ENCODE data around the gene YY1. TPM values are rescaled to one million over a fixed set of nuclear protein-coding genes. Genes with fewer than 3 reads are reported as not detected.

YY1 gene
- total RNA-seq, 4 donors from 2014 or later, result 43.7 to 51.8 (median 48.5) TPM

DNA sequence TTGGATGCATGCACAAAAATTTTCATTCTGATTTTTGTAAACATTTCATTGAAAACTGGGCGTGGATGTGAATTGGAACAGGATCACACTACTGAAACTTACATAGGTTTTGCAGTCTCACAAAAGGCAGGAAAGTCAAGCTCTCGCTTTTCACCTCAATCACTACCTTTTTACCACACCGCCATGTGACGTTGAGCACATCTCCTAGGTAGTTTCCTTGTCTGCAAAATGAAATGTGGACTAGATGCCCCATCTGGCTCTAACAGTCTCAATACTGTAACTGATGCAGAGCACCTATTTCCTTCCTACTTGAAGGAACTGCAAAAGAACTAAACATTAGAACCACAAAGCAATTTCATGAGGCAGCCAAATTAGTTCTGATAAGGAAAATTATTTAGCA lies 4.4 kb upstream of the YY1 start:
- TF ChIP-seq, protein P1, sequence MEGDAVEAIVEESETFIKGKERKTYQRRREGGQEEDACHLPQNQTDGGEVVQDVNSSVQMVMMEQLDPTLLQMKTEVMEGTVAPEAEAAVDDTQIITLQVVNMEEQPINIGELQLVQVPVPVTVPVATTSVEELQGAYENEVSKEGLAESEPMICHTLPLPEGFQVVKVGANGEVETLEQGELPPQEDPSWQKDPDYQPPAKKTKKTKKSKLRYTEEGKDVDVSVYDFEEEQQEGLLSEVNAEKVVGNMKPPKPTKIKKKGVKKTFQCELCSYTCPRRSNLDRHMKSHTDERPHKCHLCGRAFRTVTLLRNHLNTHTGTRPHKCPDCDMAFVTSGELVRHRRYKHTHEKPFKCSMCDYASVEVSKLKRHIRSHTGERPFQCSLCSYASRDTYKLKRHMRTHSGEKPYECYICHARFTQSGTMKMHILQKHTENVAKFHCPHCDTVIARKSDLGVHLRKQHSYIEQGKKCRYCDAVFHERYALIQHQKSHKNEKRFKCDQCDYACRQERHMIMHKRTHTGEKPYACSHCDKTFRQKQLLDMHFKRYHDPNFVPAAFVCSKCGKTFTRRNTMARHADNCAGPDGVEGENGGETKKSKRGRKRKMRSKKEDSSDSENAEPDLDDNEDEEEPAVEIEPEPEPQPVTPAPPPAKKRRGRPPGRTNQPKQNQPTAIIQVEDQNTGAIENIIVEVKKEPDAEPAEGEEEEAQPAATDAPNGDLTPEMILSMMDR (IDR thresholded peaks at IDR 0.05; ENCODE audit: low read depth), result no peak

DNA sequence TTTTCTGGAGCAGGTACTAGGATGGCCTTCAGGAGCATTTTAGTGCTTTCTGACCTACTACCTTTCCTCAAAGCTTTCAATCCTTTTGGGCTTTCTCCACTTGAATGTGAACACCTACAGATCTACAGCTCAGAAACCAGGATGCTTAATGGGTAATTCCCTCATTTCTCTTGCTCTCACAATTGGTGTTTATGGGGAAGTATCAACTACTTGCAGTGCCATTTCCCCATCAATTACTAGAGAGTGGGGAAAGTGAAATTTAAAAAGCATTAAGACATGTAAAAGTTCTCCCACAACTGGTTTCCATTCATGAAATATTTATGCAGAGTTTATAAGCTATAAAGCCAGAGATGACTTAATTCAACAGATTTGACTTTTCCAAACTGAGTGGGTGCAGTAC lies 2.1 kb upstream of the YY1 start:
- TF ChIP-seq, protein P1 (IDR thresholded peaks at IDR 0.05; ENCODE audit: low read depth), result no peak

DNA sequence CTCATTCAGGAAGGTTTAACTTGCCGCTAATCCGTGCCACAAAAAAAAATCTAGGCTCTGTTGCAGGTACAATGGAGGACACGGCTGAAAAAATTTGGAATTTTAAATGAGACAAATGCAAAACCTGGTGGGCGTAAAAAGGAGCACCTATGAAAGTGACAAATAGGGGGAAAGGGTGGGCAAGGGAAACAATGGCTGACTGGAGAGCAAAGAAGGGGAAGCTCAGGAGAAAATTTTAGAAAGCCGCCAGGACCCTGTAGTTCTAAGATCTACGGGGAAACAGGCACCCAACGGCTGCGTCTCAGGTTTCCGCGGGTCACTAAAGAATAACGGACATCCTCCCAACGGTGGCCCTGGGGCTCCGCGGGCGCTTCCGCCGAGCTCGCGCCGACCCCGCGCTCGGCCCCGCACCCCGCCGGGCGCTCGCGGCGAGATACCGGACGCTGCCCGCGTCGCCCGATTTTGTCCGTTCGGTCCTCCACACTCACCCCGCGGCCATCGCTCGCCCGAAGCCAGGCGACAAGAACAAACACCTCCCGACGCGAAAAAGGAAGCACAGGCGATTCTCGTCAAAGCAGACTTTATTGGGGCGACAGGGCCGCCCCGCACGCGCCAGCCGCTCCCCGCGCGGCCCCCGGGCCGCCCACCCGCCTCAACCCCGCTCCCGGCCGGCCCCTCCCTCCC lies 1.1 kb upstream of the YY1 start:
- TF ChIP-seq, protein P1 (IDR thresholded peaks at IDR 0.05; ENCODE audit: low read depth), result no peak

DNA sequence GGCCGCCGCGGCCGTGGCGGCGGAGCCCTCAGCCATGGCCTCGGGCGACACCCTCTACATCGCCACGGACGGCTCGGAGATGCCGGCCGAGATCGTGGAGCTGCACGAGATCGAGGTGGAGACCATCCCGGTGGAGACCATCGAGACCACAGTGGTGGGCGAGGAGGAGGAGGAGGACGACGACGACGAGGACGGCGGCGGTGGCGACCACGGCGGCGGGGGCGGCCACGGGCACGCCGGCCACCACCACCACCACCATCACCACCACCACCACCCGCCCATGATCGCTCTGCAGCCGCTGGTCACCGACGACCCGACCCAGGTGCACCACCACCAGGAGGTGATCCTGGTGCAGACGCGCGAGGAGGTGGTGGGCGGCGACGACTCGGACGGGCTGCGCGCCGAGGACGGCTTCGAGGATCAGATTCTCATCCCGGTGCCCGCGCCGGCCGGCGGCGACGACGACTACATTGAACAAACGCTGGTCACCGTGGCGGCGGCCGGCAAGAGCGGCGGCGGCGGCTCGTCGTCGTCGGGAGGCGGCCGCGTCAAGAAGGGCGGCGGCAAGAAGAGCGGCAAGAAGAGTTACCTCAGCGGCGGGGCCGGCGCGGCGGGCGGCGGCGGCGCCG lies 381 bp downstream of the YY1 start:
- TF ChIP-seq, protein P1 (IDR thresholded peaks at IDR 0.05; ENCODE audit: low read depth), result no peak

DNA sequence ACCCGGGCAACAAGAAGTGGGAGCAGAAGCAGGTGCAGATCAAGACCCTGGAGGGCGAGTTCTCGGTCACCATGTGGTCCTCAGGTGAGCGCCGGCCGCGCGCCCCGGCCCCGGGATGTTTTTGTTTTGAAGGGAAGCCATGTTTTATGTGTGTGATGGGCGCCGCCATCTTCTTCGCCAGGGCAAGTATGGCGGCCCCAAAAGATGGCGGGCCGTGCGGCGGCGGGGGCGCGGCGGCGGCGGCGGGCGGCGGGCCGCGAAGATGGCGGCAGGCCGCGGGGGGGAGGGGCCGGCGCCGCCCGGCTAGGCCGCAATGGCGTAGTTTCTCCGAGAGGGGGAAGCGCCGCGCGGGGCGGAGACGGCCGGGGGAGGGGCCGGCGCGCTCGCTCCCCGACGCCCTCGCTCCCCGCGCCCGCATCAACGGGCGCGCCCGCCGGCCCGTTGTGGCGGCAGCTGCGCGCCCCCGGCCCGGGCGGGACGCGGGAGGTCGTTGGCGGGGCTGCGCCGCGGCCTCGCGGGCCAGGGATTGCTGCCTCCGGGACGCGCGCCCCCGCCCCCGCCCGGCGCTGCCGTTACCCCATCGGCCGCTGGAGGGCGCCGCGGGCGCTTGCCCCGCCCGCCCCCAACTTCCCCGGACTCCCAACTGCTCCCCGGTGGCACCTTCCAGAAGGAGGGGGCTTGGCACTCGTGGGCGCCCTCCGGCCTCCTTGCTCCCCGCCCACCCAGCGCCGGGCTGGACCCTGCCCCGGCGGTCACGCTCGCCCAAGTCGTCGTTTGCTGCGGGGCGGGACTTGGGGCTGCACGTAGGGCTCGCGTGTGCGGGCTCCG lies 1.1 kb downstream of the YY1 start:
- TF ChIP-seq, protein P1 (IDR thresholded peaks at IDR 0.05; ENCODE audit: low read depth), result no peak

DNA sequence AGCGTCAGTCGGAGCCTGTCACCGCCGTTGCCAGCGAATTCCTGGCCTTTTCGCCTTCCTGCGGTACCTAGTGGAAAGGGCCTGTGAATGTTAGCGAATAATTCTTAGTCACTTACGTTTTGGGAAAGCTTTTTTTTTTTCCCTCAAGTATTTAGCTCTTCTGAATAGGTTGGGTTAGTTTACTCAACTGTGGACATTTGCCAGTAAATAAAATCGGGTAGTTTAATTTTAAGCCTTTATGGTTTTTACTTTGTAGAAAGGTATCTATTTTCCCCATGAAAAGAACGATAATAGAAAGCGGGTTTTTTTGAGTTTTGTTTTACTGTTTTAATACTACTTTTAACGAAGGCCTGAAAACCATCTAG lies 1.7 kb downstream of the YY1 start:
- TF ChIP-seq, protein P1 (IDR thresholded peaks at IDR 0.05; ENCODE audit: low read depth), result no peak

DNA sequence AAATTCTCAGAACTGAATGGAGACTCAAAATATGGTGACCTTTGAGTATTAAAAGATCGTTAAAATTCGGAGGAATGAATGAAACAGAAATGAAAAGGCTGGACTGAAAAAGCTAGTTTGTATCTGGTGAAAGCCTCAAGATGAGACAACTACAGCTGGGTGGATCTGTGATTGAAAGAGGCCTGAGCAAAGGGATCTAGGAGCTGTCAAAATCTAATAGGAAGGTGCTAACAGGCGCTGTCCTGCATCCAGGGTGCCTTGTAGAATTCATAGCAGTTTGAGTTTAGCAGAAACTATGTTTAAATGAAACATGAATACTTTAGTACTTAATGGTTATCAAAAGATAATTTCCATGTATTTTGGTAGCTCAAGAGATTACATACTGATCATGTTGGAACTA lies 2.3 kb downstream of the YY1 start:
- TF ChIP-seq, protein P1 (IDR thresholded peaks at IDR 0.05; ENCODE audit: low read depth), result no peak

Measured in subcutaneous adipose tissue (tissue), 4 donors.